ENCODE results near the gene TLR6.
"Not testable (repeated sequence)": the region's sequence is repeated elsewhere in the genome, so short reads cannot be mapped to it uniquely, and the experiment has no call there.

The TLR6 gene

DNA sequence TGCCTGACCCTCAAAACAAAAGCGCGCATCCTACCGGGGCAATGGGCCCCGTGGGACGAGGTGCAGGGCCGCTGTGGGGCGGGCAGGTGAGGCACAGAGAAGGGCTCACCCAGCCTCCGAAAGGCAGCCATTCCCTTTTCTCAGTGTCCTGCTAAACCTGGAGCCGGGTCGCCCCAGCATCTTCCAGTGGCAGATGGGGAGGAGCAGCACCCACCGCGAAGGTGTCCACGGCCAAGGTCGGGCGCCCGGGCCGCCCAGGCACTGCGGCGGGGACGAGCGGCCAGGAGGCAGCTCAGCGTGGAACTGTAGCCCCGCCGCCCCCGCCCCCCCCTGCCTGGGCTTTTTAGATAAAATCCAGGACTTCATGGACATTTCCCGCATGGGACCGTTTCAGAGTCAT, 32.9 kb downstream of the TLR6 start:
- no peak for DNase-seq (ENCODE audit: low read depth in 2 of 3, low spot score in 1 of 3)

DNA sequence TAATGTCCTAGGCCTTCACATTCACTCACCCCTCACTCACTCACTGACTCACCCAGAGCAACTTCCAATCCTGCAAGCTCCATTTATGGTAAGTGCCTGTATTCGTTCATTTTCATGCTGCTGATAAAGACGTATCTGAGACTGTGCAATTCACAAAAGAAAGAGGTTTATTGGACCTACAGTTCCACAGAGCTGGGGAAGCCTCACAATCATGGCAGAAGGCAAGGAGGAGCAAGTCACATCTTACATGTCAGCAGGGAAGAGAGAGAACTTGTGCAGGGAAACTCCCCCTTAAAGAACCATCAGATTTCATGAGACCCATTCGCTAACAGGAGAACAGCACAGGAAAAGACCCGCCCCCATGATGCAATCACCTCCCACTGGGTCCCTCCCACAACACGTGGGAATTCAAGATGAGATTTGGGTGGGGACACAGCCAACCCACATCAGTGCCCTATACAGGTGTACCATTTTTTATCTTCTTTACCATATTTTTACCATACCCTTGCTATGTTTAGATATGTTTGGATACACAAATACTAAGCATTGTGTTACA, 33.8 kb downstream of the TLR6 start:
- DNase-seq (ENCODE audit: low read depth in 2 of 3, low spot score in 1 of 3), result no peak

DNA sequence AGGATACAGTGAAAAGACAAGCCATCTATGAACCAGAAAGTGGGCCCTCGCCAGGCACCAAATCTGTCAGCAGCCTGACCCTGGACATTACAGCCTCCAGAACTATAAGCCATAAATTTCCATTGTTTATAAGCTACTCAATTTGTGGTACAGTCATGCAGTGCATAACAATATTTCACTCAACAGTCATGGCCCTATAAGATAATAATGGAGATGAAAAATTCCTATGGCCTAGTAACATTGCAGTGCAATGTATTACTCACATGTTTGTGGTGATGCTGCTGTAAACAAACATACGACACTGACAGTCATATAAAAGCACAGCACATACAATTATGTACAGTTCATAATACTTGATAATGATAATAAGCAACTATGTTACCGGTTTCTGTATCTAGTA, 34.9 kb downstream of the TLR6 start:
- no peak for DNase-seq (ENCODE audit: low read depth in 2 of 3, low spot score in 1 of 3)

DNA sequence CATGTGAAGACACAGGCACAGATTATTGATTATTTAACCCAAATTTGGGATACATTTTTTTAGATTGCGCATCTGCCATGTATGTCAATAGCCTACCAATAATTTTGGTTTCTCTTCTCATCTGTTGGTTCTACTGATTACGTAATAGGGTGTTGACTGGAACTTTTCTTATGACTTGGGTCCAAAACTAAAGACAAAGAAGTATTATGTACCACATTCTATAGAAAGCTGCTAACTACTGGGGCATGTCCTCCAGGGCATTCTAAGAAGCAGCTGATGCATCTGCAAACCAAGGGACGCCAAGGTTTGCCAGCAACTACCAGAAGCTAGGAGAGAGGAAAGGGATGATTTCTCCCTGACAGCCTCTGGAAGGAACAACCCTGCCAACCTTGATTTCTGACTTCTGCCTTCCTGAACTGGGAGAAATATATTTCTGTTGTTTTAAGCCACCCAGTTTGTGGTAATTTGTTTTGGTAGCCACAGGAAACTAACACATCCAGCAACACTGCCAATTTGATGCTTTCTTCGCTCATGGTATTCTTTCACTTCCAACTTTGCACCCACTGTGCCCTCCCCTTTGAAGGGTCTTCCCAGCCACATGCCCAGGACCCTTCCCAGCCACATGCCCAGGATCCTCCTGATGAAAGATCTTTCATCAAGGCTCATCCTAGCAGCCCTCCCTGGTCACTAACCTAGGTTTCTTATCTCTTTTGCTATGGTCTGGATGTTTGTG, 36.1 kb downstream of the TLR6 start:
- DNase-seq (ENCODE audit: low read depth in 2 of 3, low spot score in 1 of 3), result no peak

DNA sequence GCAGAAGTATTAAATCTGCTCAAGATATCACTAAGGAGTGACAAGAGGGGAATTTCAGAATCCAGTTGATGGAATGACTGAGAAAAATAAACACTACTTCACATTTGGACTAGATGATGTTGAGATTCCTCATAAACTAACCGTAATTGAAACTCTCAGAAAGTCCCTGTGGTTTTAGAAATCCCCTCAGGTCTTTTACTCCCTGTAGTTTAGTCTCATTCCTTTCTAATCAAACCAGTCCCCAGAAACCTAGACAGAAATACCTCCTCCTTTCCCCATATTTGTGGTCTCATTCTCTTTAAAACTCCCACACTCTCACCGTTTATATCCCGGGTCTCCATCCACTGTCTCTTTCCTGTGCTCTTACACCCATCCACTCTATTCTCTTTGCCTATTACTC, 37.0 kb downstream of the TLR6 start:
- no peak for DNase-seq (ENCODE audit: low read depth in 2 of 3, low spot score in 1 of 3)

DNA sequence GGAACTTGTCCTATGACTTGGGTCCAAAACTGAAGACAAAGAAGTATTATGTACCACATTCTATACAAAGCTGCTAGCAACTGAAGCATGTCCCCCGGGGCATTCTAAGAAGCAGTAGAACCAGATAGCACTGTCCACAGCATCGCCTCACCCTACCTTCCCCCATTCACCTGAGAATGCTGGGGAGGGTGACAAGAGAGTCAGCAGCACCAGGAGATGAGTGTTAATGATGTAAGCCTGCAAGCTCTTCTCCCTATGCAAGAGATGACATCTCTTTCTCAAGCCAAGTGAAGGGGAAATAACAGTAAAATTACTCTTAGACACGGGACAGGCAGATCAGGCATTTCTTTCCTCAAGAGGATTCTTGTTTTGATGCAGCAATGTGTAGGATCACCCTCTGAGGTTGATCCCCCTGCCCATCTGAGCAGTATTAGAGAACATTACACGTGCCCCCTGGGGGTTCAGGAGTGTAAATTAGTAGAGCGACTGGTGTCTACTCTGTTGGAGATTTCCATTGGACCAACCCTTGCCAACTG, 38.1 kb downstream of the TLR6 start:
- DNase-seq (ENCODE audit: low read depth in 2 of 3, low spot score in 1 of 3), result no peak

DNA sequence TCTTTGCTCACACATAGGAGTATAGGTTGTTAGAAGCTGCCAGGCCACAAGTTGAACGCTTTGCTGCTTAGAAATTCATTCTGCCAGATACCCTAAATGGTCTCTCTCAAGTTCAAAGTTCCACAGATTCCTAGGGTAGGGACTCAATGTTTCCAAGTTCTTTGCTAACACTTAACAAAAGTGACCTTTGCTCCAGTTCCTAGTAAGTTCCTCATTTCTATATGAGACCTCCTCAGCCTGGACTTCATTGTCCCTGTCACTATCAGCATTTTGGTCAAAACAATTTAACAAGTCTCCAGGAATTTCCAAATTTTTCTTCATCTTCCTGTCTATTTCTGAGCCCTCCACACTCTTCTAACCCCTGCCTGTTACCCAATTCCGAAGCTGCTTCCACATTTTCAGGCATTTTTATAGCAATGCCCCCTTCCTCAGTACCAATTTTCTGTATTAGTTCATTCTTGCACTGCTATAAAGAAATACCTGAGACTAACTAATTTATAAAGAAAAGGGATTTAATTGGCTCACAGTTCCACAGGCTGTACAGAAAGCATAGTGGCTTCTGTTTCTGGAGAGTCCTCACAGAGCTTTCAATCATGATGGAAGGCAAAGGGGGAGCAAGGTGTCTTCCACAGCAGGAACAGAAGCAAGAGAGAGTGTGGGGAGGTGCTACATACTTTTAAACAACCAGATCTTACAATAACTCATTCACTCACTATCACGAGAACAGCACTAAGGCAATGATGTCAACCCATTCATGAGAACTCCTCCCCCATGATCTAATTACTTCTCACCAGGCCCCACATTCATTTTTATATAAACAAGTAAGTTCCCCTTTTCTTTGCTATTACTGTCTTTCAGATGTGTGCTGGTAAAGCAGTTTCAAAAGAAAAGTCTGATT, 40.5 kb downstream of the TLR6 start:
- DNase-seq (ENCODE audit: low read depth in 2 of 3, low spot score in 1 of 3), result no peak

DNA sequence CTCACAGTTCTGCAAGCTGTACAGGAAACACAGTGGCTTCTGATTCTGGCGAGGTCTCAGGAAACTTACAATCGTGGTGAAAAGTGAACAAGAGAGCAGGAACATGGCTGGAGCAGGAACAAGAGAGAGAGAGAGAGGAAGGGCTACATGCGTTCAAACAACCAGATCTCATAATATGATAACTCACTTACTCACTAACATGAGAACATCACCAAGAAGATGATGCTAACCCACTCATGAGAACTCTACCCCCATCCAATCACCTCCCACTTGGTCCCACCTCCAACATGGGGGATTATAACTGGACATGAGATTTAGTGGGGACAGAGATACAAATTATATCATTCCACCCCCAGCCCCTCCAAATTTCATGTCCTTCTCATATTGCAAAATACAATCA, 42.2 kb downstream of the TLR6 start:
- no peak for DNase-seq (ENCODE audit: low read depth in 2 of 3, low spot score in 1 of 3)

DNA sequence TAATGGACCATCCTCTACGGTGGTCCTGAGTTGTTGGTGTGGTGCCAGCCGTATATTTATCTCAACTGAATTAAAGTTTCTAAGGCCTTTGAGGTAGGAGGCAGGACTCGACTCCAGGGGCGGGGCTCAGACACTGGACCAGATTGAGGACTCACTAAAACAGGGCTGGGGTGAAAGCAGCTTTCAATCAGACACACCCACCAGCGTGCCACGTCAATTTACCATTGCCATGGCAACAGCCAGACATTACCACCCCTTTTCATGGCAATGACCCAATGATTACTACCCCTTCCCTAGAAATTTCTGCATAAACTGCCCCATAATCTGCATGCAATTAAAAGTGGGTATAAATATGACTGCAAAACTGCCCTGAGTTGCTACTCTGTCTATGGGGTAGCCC, 45.3 kb downstream of the TLR6 start:
- DNase-seq (ENCODE audit: low read depth in 2 of 3, low spot score in 1 of 3), result no peak

DNA sequence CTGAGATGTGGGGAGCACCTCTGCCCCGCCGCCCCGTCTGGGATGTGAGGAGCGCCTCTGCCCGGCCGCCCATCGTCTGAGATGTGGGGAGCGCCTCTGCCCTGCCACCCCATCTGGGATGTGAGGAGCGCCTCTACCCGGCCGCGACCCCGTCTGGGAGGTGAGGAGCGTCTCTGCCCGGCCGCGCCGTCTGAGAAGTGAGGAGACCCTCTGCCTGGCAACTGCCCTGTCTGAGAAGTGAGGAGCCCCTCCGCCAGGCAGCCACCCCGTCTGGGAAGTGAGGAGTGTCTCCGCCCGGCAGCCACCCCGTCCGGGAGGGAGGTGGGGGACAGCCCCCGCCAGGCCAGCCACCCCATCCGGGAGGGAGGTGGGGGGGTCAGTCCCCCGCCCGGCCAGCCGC, 49.2 kb downstream of the TLR6 start:
- not testable (repeated sequence) for DNase-seq (ENCODE audit: low read depth in 2 of 3, low spot score in 1 of 3)

DNA sequence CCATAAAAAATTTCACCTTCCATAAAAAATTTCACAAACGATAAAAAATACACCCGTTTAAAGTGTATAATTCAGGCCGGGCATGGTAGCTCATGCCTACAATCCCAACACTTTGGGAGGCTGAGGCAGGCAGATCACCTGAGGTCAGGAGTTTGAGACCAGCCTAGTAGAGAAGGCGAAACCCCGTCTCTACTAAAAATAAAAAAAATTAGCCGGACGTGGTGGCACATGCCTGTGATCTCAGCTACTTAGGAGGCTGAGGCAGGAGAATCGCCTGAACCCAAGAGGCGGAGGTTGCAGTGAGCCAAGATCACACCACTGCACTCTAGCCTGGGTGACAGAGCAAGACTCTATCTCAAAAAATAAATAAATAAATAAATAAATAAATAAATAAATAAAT, 50.4 kb downstream of the TLR6 start:
- DNase-seq (ENCODE audit: low read depth in 2 of 3, low spot score in 1 of 3), result not testable (repeated sequence)

DNA sequence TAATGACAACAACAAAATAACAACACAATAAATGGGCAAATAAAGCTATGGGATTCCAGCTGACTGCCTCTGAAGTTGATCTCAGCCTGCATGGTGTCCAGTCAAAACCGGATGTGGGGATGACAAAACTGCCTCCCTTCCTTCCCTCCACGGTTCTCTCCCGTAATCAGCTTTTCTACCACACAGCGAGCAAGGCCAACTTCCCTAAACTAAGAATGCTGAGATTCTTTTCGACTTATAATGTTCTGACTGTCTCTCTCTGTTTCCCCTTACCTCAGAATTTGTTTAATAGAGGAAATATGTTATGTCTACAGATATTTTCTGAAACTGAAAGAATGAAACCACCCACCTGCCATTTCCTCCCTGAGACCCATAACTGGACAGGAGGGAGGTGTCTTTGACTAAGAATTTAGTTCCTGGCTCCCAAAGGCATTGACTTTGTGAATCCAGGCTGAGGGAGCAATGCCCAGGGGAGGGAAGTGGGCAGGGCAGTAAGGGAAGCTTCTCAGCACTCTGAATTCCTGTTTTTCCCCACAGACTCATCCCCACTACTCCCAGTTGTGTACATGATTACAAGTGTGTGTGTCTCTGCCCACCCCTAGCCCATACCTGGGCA, 51.0 kb downstream of the TLR6 start:
- DNase-seq (ENCODE audit: low read depth in 2 of 3, low spot score in 1 of 3), result no peak

DNA sequence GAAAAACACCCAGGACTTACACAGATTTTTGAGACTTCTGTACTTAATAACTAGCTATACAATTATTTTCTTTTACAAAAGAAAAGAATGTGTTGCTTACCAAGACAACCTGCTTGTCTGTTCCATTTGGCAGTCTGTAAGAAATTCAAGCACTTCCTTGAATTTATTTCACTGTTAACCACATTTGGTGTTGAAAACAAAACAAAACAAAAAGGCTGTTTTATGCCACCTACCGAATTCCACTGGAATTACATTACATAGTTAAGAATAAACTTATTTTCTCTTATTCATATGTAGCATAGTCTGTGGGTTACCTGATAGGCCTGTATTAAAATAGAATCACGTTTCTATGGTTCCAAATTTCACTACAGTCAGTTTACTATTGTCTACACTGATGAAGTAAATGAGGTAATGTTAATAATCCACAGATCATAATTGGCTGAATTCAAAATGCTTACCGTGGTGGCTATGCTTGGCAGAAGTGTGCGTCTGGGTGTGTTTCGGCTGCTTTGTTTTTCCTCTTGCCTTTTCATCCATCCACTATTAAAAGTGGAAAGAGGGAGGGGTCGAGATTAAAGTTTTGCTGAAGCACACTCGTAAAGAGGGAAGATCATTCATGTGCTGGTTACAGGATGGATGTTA, 51.8 kb downstream of the TLR6 start, which contains the start of gene TLR1:
Gene TLR1 (minus strand): TSS at position 138 of the 642 bp plus-strand sequence. CDS start 5,960 bp downstream, outside the sequence.
- peak in 1 of 3 donors; percentile 31 for DNase-seq (ENCODE audit: low read depth in 2 of 3, low spot score in 1 of 3)

DNA sequence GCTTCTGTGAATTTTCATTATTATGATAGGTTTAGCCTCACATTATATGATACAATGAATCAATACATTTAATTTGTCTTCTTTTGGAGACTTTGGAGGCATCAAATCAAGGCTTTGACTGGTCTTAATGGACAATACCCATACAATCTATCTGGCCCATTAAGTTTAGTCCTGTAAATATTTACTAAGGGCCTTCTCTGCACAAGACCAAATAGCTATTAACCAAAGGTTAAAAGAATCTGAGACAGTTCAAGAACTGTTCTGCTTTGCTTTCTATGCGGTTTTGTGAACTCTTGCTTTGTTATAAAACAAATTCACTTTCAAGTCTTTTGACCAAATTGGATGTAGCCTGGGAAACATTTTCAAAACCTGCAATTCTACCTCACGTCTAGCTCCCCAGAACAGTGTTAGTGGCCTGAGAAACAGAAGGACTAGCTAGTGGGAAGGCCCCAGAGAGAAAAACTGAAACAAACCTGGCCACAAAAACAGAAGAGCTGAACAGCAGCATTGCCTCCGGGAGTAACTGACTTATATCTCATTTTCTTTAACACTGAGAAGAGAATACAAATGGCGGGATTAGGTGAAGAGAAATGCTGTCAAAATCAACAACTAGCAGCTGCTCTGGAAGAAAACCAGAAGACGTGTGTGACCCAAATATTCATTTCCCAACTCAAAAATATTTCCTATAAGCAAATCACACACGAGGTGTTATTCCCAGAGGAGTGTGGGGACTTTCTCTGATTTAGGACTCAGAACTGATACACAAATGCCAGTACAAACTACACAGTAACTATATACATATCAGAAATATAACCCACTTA, 52.6 kb downstream of the TLR6 start:
- DNase-seq (ENCODE audit: low read depth in 2 of 3, low spot score in 1 of 3), result peak in 1 of 3 donors; percentile 8

DNA sequence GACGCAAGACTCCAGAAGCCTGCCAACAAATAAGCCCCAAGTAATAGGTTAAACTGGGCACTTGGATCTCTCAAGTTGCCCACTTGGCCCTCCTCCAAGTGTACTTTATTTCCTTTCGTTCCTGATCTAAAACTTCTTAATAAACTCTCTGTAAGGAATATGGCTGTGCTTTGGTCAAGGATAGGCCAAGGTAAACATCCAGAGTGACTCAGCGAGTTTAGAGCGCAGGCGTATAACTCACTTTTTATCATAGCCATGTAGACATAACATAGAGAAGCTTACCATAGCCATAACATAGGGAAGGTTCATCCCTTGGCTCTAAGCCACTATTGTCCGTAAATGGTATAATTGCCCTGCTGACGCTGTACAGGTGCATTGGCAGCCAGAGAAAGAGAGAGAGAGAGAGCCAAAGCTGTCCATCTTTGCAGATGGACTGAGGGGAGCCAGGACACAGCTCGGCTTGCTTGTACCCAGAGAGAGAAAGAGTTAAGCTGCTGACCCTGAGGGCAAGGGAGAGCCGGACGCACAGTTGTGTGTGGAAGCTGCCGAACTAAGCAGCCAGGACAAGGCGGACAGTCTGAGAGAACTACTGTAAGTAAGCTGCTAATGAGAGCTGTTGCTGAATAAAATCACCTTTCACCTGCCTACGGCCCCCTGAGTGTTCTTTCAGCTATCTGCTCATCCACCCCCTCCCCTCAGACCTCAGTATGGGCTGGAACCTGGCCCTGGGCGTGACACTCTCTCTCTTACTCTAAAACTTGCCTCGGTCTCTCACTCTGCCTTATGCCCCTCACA, 53.9 kb downstream of the TLR6 start:
- DNase-seq (ENCODE audit: low read depth in 2 of 3, low spot score in 1 of 3), result no peak

DNA sequence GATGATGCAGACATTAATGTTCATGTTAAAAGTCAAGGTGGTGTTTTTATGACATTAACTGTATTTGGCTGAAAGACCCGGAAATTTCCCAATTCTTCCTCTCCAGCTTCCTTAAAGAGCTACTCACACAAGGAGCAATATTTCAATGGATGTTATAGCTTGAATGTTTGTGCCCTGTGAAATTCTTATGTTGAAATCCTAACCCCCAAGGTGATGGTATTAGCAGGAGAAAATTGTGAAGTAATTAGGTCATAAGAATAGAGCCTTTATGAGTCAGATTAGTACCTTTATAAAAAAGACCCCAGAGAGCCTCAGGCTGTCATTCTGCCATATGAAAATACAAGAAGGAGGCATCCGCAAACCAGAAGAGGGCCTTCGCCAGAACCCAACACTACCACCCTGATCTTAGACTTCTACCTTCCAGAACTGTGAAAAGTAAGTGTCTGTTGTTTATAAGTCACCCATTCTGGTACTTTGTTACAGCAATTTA, 55.6 kb downstream of the TLR6 start:
- DNase-seq (ENCODE audit: low read depth in 2 of 3, low spot score in 1 of 3), result no peak

DNA sequence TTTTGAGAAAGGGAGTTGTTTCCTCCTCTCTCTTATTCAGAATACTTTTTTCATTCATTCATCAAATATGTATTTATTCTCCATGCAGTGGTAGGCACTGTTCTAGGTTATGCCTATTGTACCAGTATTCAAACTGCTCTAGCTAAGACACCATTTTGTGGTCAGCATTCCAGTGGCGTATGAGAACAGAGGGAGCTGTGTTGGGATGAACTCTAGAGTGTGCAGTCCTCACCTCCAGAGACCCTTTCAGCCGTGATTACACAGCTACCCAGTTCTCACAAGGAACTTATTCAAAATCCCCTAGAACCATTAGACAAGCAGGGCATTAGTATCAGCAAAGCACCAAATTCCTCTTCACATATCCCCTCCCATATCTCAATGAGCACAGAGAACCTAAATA, 56.3 kb downstream of the TLR6 start:
- DNase-seq (ENCODE audit: low read depth in 2 of 3, low spot score in 1 of 3), result no peak

DNA sequence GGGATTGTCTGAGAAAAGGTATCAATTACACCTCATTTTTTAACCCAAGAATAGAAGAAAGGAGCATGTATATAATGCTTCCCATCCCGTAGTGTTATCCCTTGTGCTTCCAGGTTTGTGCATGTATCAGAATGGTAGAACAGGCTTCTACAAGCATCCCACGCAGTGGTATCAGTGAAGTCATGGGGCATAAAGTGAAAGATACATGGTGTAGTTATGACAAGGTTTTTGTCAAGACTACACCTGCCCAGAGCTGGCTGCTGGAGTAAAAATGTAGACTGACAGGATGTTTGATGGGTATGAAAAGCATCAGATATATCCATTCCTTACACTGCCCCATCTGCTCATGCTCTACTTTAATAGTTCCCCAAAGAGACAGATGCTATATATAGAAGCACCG, 61.5 kb downstream of the TLR6 start:
- no peak for DNase-seq (ENCODE audit: low read depth in 2 of 3, low spot score in 1 of 3)

DNA sequence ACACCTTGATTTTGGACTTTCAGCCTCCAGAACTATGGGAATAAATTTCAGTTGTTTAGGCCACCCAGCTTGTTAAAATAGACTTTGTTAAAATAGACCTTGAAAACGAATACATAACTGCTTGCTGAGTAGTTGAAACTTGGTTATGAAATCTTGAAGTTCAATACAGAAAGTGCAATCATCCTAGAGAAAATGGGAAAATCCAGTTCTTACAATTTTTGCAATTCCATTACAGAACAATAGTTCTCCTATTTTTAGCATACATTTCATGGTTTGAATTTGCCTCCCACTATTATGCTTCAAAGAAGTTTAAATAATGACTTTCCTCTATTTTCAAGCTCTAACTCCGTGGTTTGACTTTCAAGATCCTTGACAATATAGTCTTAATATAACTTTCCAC, 62.6 kb downstream of the TLR6 start:
- DNase-seq (ENCODE audit: low read depth in 2 of 3, low spot score in 1 of 3), result no peak

Data from stimulated activated CD4-positive, alpha-beta T cell treated with anti-CD3 and anti-CD28 coated beads, Interleukin-12 subunit alpha, Interleukin-12 subunit beta, amount 100 ng/mL, for 48 hours (primary cell).